HG03025 (cell line): Measurements from ENCODE around the gene HNRNPAB.

Source experiments
- ATAC-seq: cut with Tn5 transposase; IDR thresholded peaks from one replicate; pipeline ENCODE4 v1.9.1; 2021; ENCODE audit warnings: mild to moderate bottlenecking, moderate library complexity; ENCODE audit not compliant: unreplicated experiment, low FRiP score

The HNRNPAB gene

GRCh38 chr5:178211095-178212048 is 7.0 kb downstream of the HNRNPAB start:
- no peak for ATAC-seq

GRCh38 chr5:178212241-178213002 is 8.1 kb downstream of the HNRNPAB start:
- no peak for ATAC-seq

- ATAC-seq = no peak
Measured at GRCh38 chr5:178213003-178213461, 8.7 kb downstream of the HNRNPAB start.

GRCh38 chr5:178213748-178214151 is 9.4 kb downstream of the HNRNPAB start:
- ATAC-seq = no peak

GRCh38 chr5:178214160-178214803 is 9.9 kb downstream of the HNRNPAB start:
- no peak for ATAC-seq

GRCh38 chr5:178215280-178216002 is 11.1 kb downstream of the HNRNPAB start:
- ATAC-seq = no peak

- ATAC-seq = no peak
Measured at GRCh38 chr5:178216088-178216534, 11.8 kb downstream of the HNRNPAB start.

- no peak for ATAC-seq
Measured at GRCh38 chr5:178216779-178217178, 12.4 kb downstream of the HNRNPAB start.

- ATAC-seq = no peak
Measured at GRCh38 chr5:178218237-178218776, 14.0 kb downstream of the HNRNPAB start.

- no peak for ATAC-seq
Measured at GRCh38 chr5:178218827-178219226, 14.5 kb downstream of the HNRNPAB start.

GRCh38 chr5:178221282-178221681 is 16.9 kb downstream of the HNRNPAB start:
- no peak for ATAC-seq

GRCh38 chr5:178221853-178222252 is 17.5 kb downstream of the HNRNPAB start:
- ATAC-seq = no peak

GRCh38 chr5:178222292-178222691 is 18.0 kb downstream of the HNRNPAB start:
- no peak for ATAC-seq

GRCh38 chr5:178223196-178223773 is 19.0 kb downstream of the HNRNPAB start:
- ATAC-seq = no peak

GRCh38 chr5:178223828-178224335 is 19.5 kb downstream of the HNRNPAB start:
- ATAC-seq = no peak

- no peak for ATAC-seq
Measured at GRCh38 chr5:178224403-178224802, 20.1 kb downstream of the HNRNPAB start.

GRCh38 chr5:178225174-178225573 is 20.8 kb downstream of the HNRNPAB start:
- ATAC-seq = no peak

GRCh38 chr5:178227138-178227659 is 22.9 kb downstream of the HNRNPAB start:
- no peak for ATAC-seq

- no peak for ATAC-seq
Measured at GRCh38 chr5:178227929-178228328, 23.6 kb downstream of the HNRNPAB start.
